IMR-90 (cell line): ENCODE data around the gene CENPX. TPM values are rescaled to one million over a fixed set of nuclear protein-coding genes. Genes with fewer than 3 reads are reported as not detected.
A peak's percentile ranks its signal among the peaks of the same experiment; 100 is the strongest.

Experiments
- ATAC-seq: fragments of 200-7000 bp; cut with Tn5 transposase; 2 replicates; pipeline ENCODE4 v1.9.1; 2020; ENCODE audit warnings: low read depth, mild to moderate bottlenecking, moderate library complexity
- BruUV-seq: library from RNA; stranded (reverse); fragments of 400-500 nt; replicated peaks from 2 replicates; lab custom pipeline; 2021; lab: Mats Ljungman, UMichigan
- CTCF ChIA-PET: fragments of 300-600 bp; formaldehyde crosslinking; extraction: SDS; loops from one replicate; lab custom pipeline; 2021; ENCODE audit warnings: antibody characterized with exemption; lab: Yijun Ruan, JAX
- POLR2A ChIA-PET: fragments of 300-600 bp; sonication (Branson Sonifier 250); formaldehyde crosslinking; loops from one replicate; lab custom pipeline; 2022; ENCODE audit warnings: antibody characterized with exemption; ENCODE audit not compliant: unreplicated experiment; lab: Charles Lee
- DNase-seq: peaks from one replicate; pipeline ENCODE4 v3.0.0; 2013
- H2AFZ ChIP-seq: replicated peaks from 2 replicates; pipeline ENCODE3; 2013; ENCODE audit warnings: low read length, mild to moderate bottlenecking; ENCODE audit not compliant: poor library complexity
- H2AK5ac ChIP-seq: 2 replicates; pipeline ENCODE4 v1.6.1; 2013; ENCODE audit warnings: low read depth, low read length, inconsistent platforms
- H2AK9ac ChIP-seq: replicated peaks from 2 replicates; pipeline ENCODE3; 2013; ENCODE audit warnings: mild to moderate bottlenecking, low read depth, low read length, moderate library complexity; ENCODE audit not compliant: poor library complexity
- H2BK120ac ChIP-seq: 2 replicates; pipeline ENCODE4 v1.6.1; 2013; ENCODE audit warnings: low read depth, low read length, inconsistent platforms
- H2BK15ac ChIP-seq: 3 replicates; pipeline ENCODE4 v1.6.1; 2013; ENCODE audit warnings: low read depth, low read length, inconsistent platforms
- H2BK20ac ChIP-seq: 2 replicates; pipeline ENCODE4 v1.6.1; 2013; ENCODE audit warnings: low read depth, mild to moderate bottlenecking, inconsistent platforms, low read length, moderate library complexity
- H2BK5ac ChIP-seq: 2 replicates; pipeline ENCODE4 v1.6.1; 2013; ENCODE audit warnings: mild to moderate bottlenecking, low read depth, low read length, inconsistent platforms; ENCODE audit not compliant: poor library complexity, severe bottlenecking
- H3K14ac ChIP-seq: replicated peaks from 2 replicates; pipeline ENCODE4 v1.6.1; 2013; ENCODE audit warnings: low read depth, low read length, inconsistent platforms
- H3K18ac ChIP-seq: 2 replicates; pipeline ENCODE4 v1.6.1; 2013; ENCODE audit warnings: low read depth, low read length, control low read depth
- H3K23ac ChIP-seq: 2 replicates; pipeline ENCODE4 v1.6.1; 2013; ENCODE audit warnings: low read depth, low read length, inconsistent platforms
- H3K27ac ChIP-seq: 2 replicates; pipeline ENCODE4 v1.5.1; 2013; ENCODE audit warnings: mild to moderate bottlenecking, control low read depth, low read length; ENCODE audit not compliant: insufficient read depth
- H3K27me3 ChIP-seq: 2 replicates; pipeline ENCODE4 v1.6.1; 2013; ENCODE audit warnings: low read length; ENCODE audit not compliant: control insufficient read depth, insufficient read depth
- H3K36me3 ChIP-seq: 2 replicates; pipeline ENCODE4 v1.6.1; 2013; ENCODE audit warnings: low read length, mixed read lengths; ENCODE audit not compliant: control insufficient read depth, insufficient read depth
- H3K4ac ChIP-seq: 2 replicates; pipeline ENCODE4 v1.6.1; 2013; ENCODE audit warnings: low read depth, low read length, inconsistent platforms
- H3K4me1 ChIP-seq: 2 replicates; pipeline ENCODE4 v1.6.1; 2013; ENCODE audit warnings: low read length, mixed read lengths; ENCODE audit not compliant: control insufficient read depth, insufficient read depth
- H3K4me2 ChIP-seq: 2 replicates; pipeline ENCODE4 v1.6.1; 2013; ENCODE audit warnings: low read depth, mild to moderate bottlenecking, control low read depth, low read length, moderate library complexity
- H3K4me3 ChIP-seq: 2 replicates; pipeline ENCODE4 v1.5.1; 2013; ENCODE audit warnings: low read depth, mild to moderate bottlenecking, control low read depth, low read length, moderate library complexity; ENCODE audit not compliant: insufficient read depth
- H3K56ac ChIP-seq: 2 replicates; pipeline ENCODE4 v1.6.1; 2013; ENCODE audit warnings: low read length, inconsistent platforms; ENCODE audit not compliant: insufficient read depth; ENCODE audit errors: extremely low read depth
- H3K79me1 ChIP-seq, 2 experiments: 2 replicates each; pipeline ENCODE4 v1.6.1; 2013; ENCODE audit warnings: low read length in 2 of 2, inconsistent platforms in 1 of 2, low read depth in 1 of 2
- H3K9ac ChIP-seq: 2 replicates; pipeline ENCODE4 v1.6.1; 2013; ENCODE audit warnings: low read depth, low read length, control low read depth
- H3K9me1 ChIP-seq: 2 replicates; pipeline ENCODE4 v1.6.1; 2013; ENCODE audit warnings: low read length, inconsistent platforms; ENCODE audit not compliant: insufficient read depth
- H3K9me3 ChIP-seq: 2 replicates; pipeline ENCODE4 v1.6.1; 2013; ENCODE audit warnings: low read length; ENCODE audit not compliant: control insufficient read depth, insufficient read depth
- H4K20me1 ChIP-seq: 2 replicates; pipeline ENCODE4 v1.6.1; 2013; ENCODE audit warnings: low read length, inconsistent platforms; ENCODE audit not compliant: insufficient read depth
- H4K5ac ChIP-seq: 2 replicates; pipeline ENCODE4 v1.6.1; 2013; ENCODE audit warnings: mild to moderate bottlenecking, low read depth, low read length, control low read depth
- H4K8ac ChIP-seq, 2 experiments: 2 replicates each; pipeline ENCODE4 v1.6.1; 2013; ENCODE audit warnings: low read depth in 2 of 2, low read length in 2 of 2, control low read depth in 1 of 2, inconsistent platforms in 1 of 2
- H4K91ac ChIP-seq: 2 replicates; pipeline ENCODE4 v1.6.1; 2013; ENCODE audit warnings: low read depth, low read length, inconsistent platforms; ENCODE audit not compliant: insufficient read depth
- BHLHE40 ChIP-seq: fragments of 150-350 bp; IDR thresholded peaks from 2 replicates; pipeline ENCODE4 v1.6.1; 2016; ENCODE audit warnings: mild to moderate bottlenecking, low read depth, low read length
- CEBPB ChIP-seq: IDR thresholded peaks from 2 replicates; pipeline ENCODE4 v1.6.1; 2012; ENCODE audit warnings: low read depth, low read length, improper control_type of control experiment
- CHD1 ChIP-seq: IDR thresholded peaks from 2 replicates; pipeline ENCODE4 v1.6.1; 2012; ENCODE audit warnings: low read depth, low read length, improper control_type of control experiment
- CTCF ChIP-seq: conservative IDR thresholded peaks from 2 replicates; pipeline ENCODE4 v1.5.1; 2012; ENCODE audit warnings: mild to moderate bottlenecking, low read depth, low read length, improper control_type of control experiment
- FOS ChIP-seq: fragments of 150-350 bp; IDR thresholded peaks from 2 replicates; pipeline ENCODE4 v1.6.1; 2016; ENCODE audit warnings: low read depth, low read length
- MAFK ChIP-seq: IDR thresholded peaks from 2 replicates; pipeline ENCODE4 v1.6.1; 2012; ENCODE audit warnings: low read depth, low read length, improper control_type of control experiment
- MAZ ChIP-seq: IDR thresholded peaks from 2 replicates; pipeline ENCODE4 v1.6.1; 2012; ENCODE audit warnings: low read depth, mild to moderate bottlenecking, low read length, improper control_type of control experiment, moderate library complexity, borderline replicate concordance
- MXI1 ChIP-seq: IDR thresholded peaks from 2 replicates; pipeline ENCODE4 v1.6.1; 2012; ENCODE audit warnings: low read depth, mild to moderate bottlenecking, low read length, moderate library complexity, borderline replicate concordance
- NFE2L2 ChIP-seq: fragments of 150-350 bp; IDR thresholded peaks from 2 replicates; pipeline ENCODE4 v1.6.1; 2016; ENCODE audit warnings: low read depth, mild to moderate bottlenecking, low read length
- POLR2A ChIP-seq: IDR thresholded peaks from 2 replicates; pipeline ENCODE4 v1.6.1; 2012; ENCODE audit warnings: mild to moderate bottlenecking, low read depth, low read length
- RAD21 ChIP-seq: IDR thresholded peaks from 2 replicates; pipeline ENCODE4 v1.6.1; 2012; ENCODE audit warnings: low read length, improper control_type of control experiment
- RFX5 ChIP-seq: IDR thresholded peaks from 2 replicates; pipeline ENCODE4 v1.8.0; 2012; ENCODE audit warnings: low read depth, mild to moderate bottlenecking, low read length, moderate library complexity
- SMC3 ChIP-seq: fragments of 150-350 bp; IDR thresholded peaks from 2 replicates; pipeline ENCODE4 v1.6.1; 2016; ENCODE audit warnings: low read depth, mild to moderate bottlenecking, antibody characterized with exemption, low read length, moderate library complexity
- WGBS, 2 experiments: methylation state at CpG; one replicate each; pipeline versions ENCODE4 v1.1.5 to v1.1.7; 2013; ENCODE audit warnings: missing lambda C conversion rate in 2 of 2; ENCODE audit not compliant: insufficient read length in 1 of 2; ENCODE audit errors: extremely low coverage in 2 of 2; 5-methylcytosine and 5-hydroxymethylcytosine counted together
- dilution Hi-C: fragments of 300-500 bp; cut with HindIII; formaldehyde crosslinking; loops from one replicate; pipeline ENCODE4 v1.14.3; 2018; ENCODE audit warnings: low sequenced_read_pairs; ENCODE audit not compliant: unreplicated experiment
- in situ Hi-C: fragments of 300-500 bp; cut with MboI; formaldehyde crosslinking; loops from 3 replicates; pipeline ENCODE4 v1.14.3; 2019; ENCODE audit warnings: low sequenced_read_pairs, inconsistent platforms, mixed read lengths
- intact Hi-C: fragments of 100-400 bp; cut with micrococcal nuclease; formaldehyde crosslinking; loops from 2 replicates; pipeline ENCODE4 v1.10.0; 2022
- polyA plus RNA-seq, 3 experiments: library from polyadenylated mRNA; depleted of rRNA; stranded (reverse); fragments of >200 nt; gene quantifications; 2 replicates each; pipeline ENCODE4 v1.2.3, GENCODE V29; 2012; ENCODE audit warnings: low replicate concordance in 1 of 3
- total RNA-seq: library from RNA; depleted of rRNA; stranded (reverse); fragments of >200 nt; gene quantifications from 2 replicates; pipeline ENCODE4 v1.2.3, GENCODE V29; 2012
- TF ChIP-seq, protein P1 (sequence below): fragments of 150-350 bp; IDR thresholded peaks from 2 replicates; pipeline ENCODE4 v1.6.1; 2017; ENCODE audit warnings: mild to moderate bottlenecking, antibody characterized with exemption, low read length, low read depth

Gene CENPX
- total and polyA plus RNA-seq, 2 of the 4 experiments (the other 2 are of a cell fraction): 44.8 to 86.8 TPM

- DNase-seq (no peak), ATAC-seq (no peak)
- Histone ChIP-seq H4K5ac (no peak overlapping the region), H3K9me3 (no peaks in the 10 kb centered on the region), H3K56ac (no peak overlapping the region), H3K9me1 (no peaks in the 10 kb centered on the region), H4K20me1 (peaks cover 6% of the 10 kb centered on the region), H2BK15ac (no peak overlapping the region), H3K4me1 (peaks cover 13% of the 10 kb centered on the region), H3K27me3 (no peaks in the 10 kb centered on the region), H3K14ac (no peak overlapping the region), H4K91ac (no peak overlapping the region), H2BK120ac (no peak overlapping the region), H2AFZ (no peak overlapping the region), H3K18ac (no peak overlapping the region), H3K9ac (no peak overlapping the region), H2BK20ac (no peak overlapping the region), H2AK5ac (no peak overlapping the region), H3K23ac (no peak overlapping the region), H2BK5ac (no peak overlapping the region), H3K4ac (no peak overlapping the region), H3K4me2 (no peak overlapping the region), H4K8ac (no peak overlapping the region), H2AK9ac (peak overlapping the region; percentile 76), H3K36me3 (peaks cover 8% of the 10 kb centered on the region; the same call in 1 of the 2 replicates), H3K4me3 (no peak overlapping the region), H3K27ac (no peak overlapping the region), H3K79me1 (peaks cover 9 to 21% of the 10 kb centered on the region in 2 experiments; a peak in 3 of 4 replicates)
- in situ Hi-C loops (no loop called here), intact Hi-C loops (no loop called here), dilution Hi-C loops (no loop called here)
- POLR2A ChIA-PET: interaction anchor here (0.6 kb wide), 1 partner anchor 273 kb away, joined by 3 read pairs; no protein-coding TSS in a partner anchor
- BruUV-seq: no TSS peak
- TF ChIP-seq MAFK: no peak
- TF ChIP-seq, protein P1, sequence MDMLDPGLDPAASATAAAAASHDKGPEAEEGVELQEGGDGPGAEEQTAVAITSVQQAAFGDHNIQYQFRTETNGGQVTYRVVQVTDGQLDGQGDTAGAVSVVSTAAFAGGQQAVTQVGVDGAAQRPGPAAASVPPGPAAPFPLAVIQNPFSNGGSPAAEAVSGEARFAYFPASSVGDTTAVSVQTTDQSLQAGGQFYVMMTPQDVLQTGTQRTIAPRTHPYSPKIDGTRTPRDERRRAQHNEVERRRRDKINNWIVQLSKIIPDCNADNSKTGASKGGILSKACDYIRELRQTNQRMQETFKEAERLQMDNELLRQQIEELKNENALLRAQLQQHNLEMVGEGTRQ: no peak
- TF ChIP-seq NFE2L2: no peak
- no peak for TF ChIP-seq BHLHE40
- TF ChIP-seq FOS: no peak
- TF ChIP-seq MXI1: no peak
- no peak for TF ChIP-seq MAZ
- no peak for TF ChIP-seq CEBPB
- no peak for TF ChIP-seq SMC3
- TF ChIP-seq CHD1: no peak
- TF ChIP-seq POLR2A: no peak
- TF ChIP-seq CTCF: no peak
- TF ChIP-seq RAD21: no peak
- no peak for TF ChIP-seq RFX5
- WGBS, 2 experiments: 94% methylated on average over 9 of the region's 29 CpGs; no CpG with 5 or more reads in 1 of the 2 experiments
- CTCF ChIA-PET: no interaction called here
These were observed 27.0 kb downstream of the CENPX start for GRCh38 chr17:81995463-81996231.
